CD4-positive, CD25-positive, alpha-beta regulatory T cell (primary cell): ENCODE data around the gene TRIM24. TPM values are rescaled to one million over a fixed set of nuclear protein-coding genes. Genes with fewer than 3 reads are reported as not detected.

Source experiments
- ATAC-seq, 2 donors: fragments of 150-1000 bp; cut with Tn5 transposase; one replicate each; pipeline ENCODE4 v1.10.0; 2021; ENCODE audit warnings: low read depth in 2 of 2, moderate number of reproducible peaks in 2 of 2, moderate library complexity in 1 of 2
- DNase-seq, 3 donors: peaks; one replicate each; pipeline versions ENCODE4 v3.0.0 to v3.0.0-alpha.2; 2012 to 2022; ENCODE audit warnings: mixed read lengths in 1 of 3
- H3K27ac ChIP-seq: one replicate; pipeline ENCODE4 v1.7.0; 2013; ENCODE audit warnings: mild to moderate bottlenecking, low read length; ENCODE audit not compliant: insufficient read depth, poor library complexity, severe bottlenecking
- H3K27me3 ChIP-seq: one replicate; pipeline ENCODE4 v1.7.0; 2013; ENCODE audit warnings: low read length; ENCODE audit not compliant: control insufficient read depth, insufficient read depth
- H3K36me3 ChIP-seq: one replicate; pipeline ENCODE4 v1.7.0; 2013; ENCODE audit warnings: mild to moderate bottlenecking, low read length, moderate library complexity; ENCODE audit not compliant: control insufficient read depth, insufficient read depth
- H3K4me1 ChIP-seq: 2 replicates; pipeline ENCODE4 v1.7.0; 2013; ENCODE audit warnings: mild to moderate bottlenecking, low read length; ENCODE audit not compliant: insufficient read depth, control insufficient read depth, poor library complexity, severe bottlenecking
- H3K4me3 ChIP-seq: one replicate; pipeline ENCODE4 v1.7.0; 2013; ENCODE audit warnings: low read depth, mild to moderate bottlenecking, low read length, moderate library complexity
- H3K9me3 ChIP-seq, 2 experiments: 1 replicate in 1 of 2; 2 replicates in 1 of 2; pipeline ENCODE4 v1.7.0; 2013; ENCODE audit warnings: low read length in 2 of 2, mild to moderate bottlenecking in 1 of 2, moderate library complexity in 1 of 2; ENCODE audit not compliant: control insufficient read depth in 2 of 2
- H3K27ac Mint-ChIP-seq, 3 donors: one replicate each; pipeline ENCODE4 v1.8.0; 2020 to 2022; ENCODE audit warnings: mild to moderate bottlenecking in 3 of 3, mixed read lengths in 3 of 3, moderate library complexity in 2 of 3
- H3K27me3 Mint-ChIP-seq: one replicate; pipeline ENCODE4 v1.8.0; 2022; ENCODE audit warnings: mild to moderate bottlenecking, mixed read lengths
- H3K36me3 Mint-ChIP-seq: one replicate; pipeline ENCODE4 v1.8.0; 2020; ENCODE audit warnings: mixed read lengths
- H3K4me1 Mint-ChIP-seq, 4 donors: one replicate each; pipeline ENCODE4 v1.8.0; 2020 to 2022; ENCODE audit warnings: mixed read lengths in 4 of 4, mild to moderate bottlenecking in 1 of 4
- H3K4me3 Mint-ChIP-seq, 4 donors: one replicate each; pipeline ENCODE4 v1.8.0; 2020 to 2022; ENCODE audit warnings: mild to moderate bottlenecking in 4 of 4, mixed read lengths in 4 of 4, moderate library complexity in 3 of 4
- H3K9me3 Mint-ChIP-seq, 7 donors: one replicate each; pipeline ENCODE4 v1.8.0; 2020 to 2022; ENCODE audit warnings: mixed read lengths in 7 of 7, mild to moderate bottlenecking in 3 of 7, moderate library complexity in 2 of 7
- polyA plus RNA-seq, 4 donors: library from polyadenylated mRNA; unstranded; fragments of 300-500 nt; fragmentation: Illumina TruSeq; gene quantifications; one replicate each; pipeline ENCODE4 v1.2.3, GENCODE V29; 2021
- total RNA-seq: library from RNA; stranded (reverse); gene quantifications from one replicate; pipeline ENCODE4 v1.2.3, GENCODE V29; 2022

TRIM24 gene
- total and polyA plus RNA-seq, 5 donors from 2014 or later: 5.6 to 20.5 (median 7.8) TPM

- Mint-ChIP-seq H3K4me3 (no peak overlapping the region), H3K27ac (no peak overlapping the region), H3K36me3 (no peaks in the 10 kb centered on the region), H3K4me1 (no peaks in the 10 kb centered on the region), H3K9me3 (peaks cover 0 to 2% (median 0%) of the 10 kb centered on the region in 7 donors), H3K27me3 (no peaks in the 10 kb centered on the region)
- H3K9me3 ChIP-seq: no peaks in the 10 kb centered on the region
- ATAC-seq (no peak), DNase-seq (no peak)
- H3K36me3 ChIP-seq: no peaks in the 10 kb centered on the region
- no peaks in the 10 kb centered on the region for H3K27me3 ChIP-seq
- no peak overlapping the region for H3K4me3 ChIP-seq
- H3K27ac ChIP-seq: no peak overlapping the region
- H3K4me1 ChIP-seq: no peaks in the 10 kb centered on the region
Measured at GRCh38 chr7:138618506-138618905, 158.4 kb downstream of the TRIM24 start.

GRCh38 chr7:138618933-138619332 is 158.9 kb downstream of the TRIM24 start:
- DNase-seq: no peak
- no peak overlapping the region for H3K4me3 ChIP-seq
- Mint-ChIP-seq H3K27ac (no peak overlapping the region), H3K4me1 (no peaks in the 10 kb centered on the region), H3K27me3 (no peaks in the 10 kb centered on the region), H3K36me3 (no peaks in the 10 kb centered on the region), H3K4me3 (no peak overlapping the region), H3K9me3 (peaks cover 0 to 2% (median 0%) of the 10 kb centered on the region in 7 donors)
- ATAC-seq: no peak
- no peaks in the 10 kb centered on the region for H3K36me3 ChIP-seq
- no peaks in the 10 kb centered on the region for H3K27me3 ChIP-seq
- no peaks in the 10 kb centered on the region for H3K4me1 ChIP-seq
- H3K9me3 ChIP-seq: no peaks in the 10 kb centered on the region
- H3K27ac ChIP-seq: no peak overlapping the region

DNA sequence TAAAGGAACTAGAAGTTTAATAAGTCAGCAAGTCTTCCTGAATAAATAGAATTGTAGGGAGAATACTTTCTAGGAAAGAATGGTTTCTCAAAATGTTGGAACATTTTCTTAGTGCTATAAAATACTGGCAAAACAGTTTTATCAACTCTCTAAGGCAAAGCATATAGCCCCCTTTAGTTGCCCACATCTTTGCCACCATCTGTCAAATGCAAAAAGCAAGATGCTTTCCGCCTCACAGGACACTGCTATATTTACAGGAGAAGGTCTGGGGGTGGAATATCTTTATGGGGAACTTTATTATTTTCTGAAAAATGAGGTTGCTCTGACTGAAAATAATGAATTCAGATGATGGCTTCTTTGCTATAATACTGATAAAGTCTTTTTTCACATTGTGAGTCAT is 162.8 kb downstream of the TRIM24 start:
- no peaks in the 10 kb centered on the region for H3K27me3 ChIP-seq
- ATAC-seq: no peak
- H3K9me3 ChIP-seq: no peaks in the 10 kb centered on the region
- H3K4me3 ChIP-seq: no peak overlapping the region
- H3K27ac ChIP-seq: no peak overlapping the region
- Mint-ChIP-seq H3K27me3 (no peaks in the 10 kb centered on the region), H3K9me3 (peaks cover 0 to 2% (median 0%) of the 10 kb centered on the region in 7 donors), H3K36me3 (no peaks in the 10 kb centered on the region), H3K4me1 (peaks cover 6 to 29% (median 14%) of the 10 kb centered on the region in 4 donors), H3K27ac (no peak overlapping the region), H3K4me3 (no peak overlapping the region)
- DNase-seq: no peak
- no peaks in the 10 kb centered on the region for H3K36me3 ChIP-seq
- H3K4me1 ChIP-seq: peaks cover 16% of the 10 kb centered on the region

GRCh38 chr7:138625084-138625848 is 165.2 kb downstream of the TRIM24 start:
- Histone ChIP-seq H3K27ac (peak overlapping the region; percentile 41), H3K27me3 (no peaks in the 10 kb centered on the region), H3K9me3 (no peaks in the 10 kb centered on the region), H3K4me1 (peaks cover 16% of the 10 kb centered on the region), H3K4me3 (peak overlapping the region; percentile 49), H3K36me3 (no peaks in the 10 kb centered on the region)
- Mint-ChIP-seq H3K27ac (peak overlapping the region in 2 of 3 donors; percentile 28 to 62), H3K4me3 (peak overlapping the region in 3 of 4 donors; percentile 24 to 63 (median 45)), H3K27me3 (peaks cover 5% of the 10 kb centered on the region), H3K9me3 (no peaks in the 10 kb centered on the region), H3K4me1 (peaks cover 6 to 35% (median 15%) of the 10 kb centered on the region in 4 donors), H3K36me3 (no peaks in the 10 kb centered on the region)
- peak in 2 of 3 donors; percentile 32 to 62 for DNase-seq
- peak in 1 of 2 donors; percentile 50 for ATAC-seq

GRCh38 chr7:138625849-138626230 is 165.8 kb downstream of the TRIM24 start:
- H3K27ac Mint-ChIP-seq: peak overlapping the region in 1 of 3 donors; percentile 33
- H3K4me1 ChIP-seq: peaks cover 16% of the 10 kb centered on the region
- H3K4me1 Mint-ChIP-seq: peaks cover 6 to 35% (median 15%) of the 10 kb centered on the region in 4 donors
- H3K4me3 ChIP-seq: peak overlapping the region; percentile 49
- H3K36me3 Mint-ChIP-seq: no peaks in the 10 kb centered on the region
- peak overlapping the region; percentile 41 for H3K27ac ChIP-seq
- ATAC-seq (peak; percentile 36 to 64), DNase-seq (peak in 2 of 3 donors; percentile 25 to 55)
- peak overlapping the region; percentile 18 to 49 (median 34) for H3K4me3 Mint-ChIP-seq
- H3K27me3 Mint-ChIP-seq: peaks cover 5% of the 10 kb centered on the region
- H3K9me3 ChIP-seq: no peaks in the 10 kb centered on the region
- no peaks in the 10 kb centered on the region for H3K27me3 ChIP-seq
- H3K9me3 Mint-ChIP-seq: no peaks in the 10 kb centered on the region
- no peaks in the 10 kb centered on the region for H3K36me3 ChIP-seq

DNA sequence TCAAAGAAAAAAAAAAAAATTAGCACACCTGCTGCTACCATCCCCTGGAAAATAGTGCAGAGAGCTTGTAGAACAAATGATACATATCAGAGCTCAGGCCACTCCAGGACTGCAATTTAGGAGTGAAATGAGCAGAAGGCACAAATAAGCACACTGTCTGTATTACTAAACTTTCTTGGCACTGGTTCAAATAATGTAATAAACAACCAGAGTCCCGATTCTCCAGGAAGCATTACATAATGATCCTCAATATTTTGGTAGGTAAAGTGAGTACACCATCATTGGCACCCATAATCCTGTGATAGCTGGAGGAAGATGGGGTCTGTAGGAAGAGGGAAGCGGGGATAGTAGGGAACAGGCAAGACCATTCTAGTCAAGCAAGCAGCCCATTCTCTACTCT is 166.8 kb downstream of the TRIM24 start:
- Mint-ChIP-seq H3K4me1 (peaks cover 6 to 38% (median 15%) of the 10 kb centered on the region in 4 donors), H3K4me3 (no peak overlapping the region)

DNA sequence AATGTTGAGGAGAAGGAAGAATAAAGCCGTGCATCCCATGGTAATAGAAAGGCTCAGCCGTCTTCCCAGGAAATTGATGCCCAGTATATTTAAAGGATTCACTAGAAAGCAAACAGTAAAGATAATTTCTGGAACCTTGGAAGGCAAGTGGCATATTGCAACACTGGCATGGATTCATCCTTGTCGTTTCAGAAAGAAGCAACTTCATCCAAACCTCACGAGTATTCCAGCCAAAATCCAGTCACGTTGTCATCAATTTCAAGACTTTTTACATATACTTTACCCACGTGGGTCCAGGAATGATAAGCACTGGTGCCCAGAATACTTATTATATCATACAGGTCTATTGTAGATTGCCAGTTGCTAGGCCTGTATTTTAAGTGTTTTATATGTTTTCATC is 167.3 kb downstream of the TRIM24 start:
- Histone ChIP-seq H3K9me3 (no peaks in the 10 kb centered on the region), H3K27me3 (no peaks in the 10 kb centered on the region), H3K27ac (no peak overlapping the region), H3K4me3 (no peak overlapping the region), H3K36me3 (no peaks in the 10 kb centered on the region), H3K4me1 (peaks cover 16% of the 10 kb centered on the region)
- Mint-ChIP-seq H3K36me3 (no peaks in the 10 kb centered on the region), H3K4me3 (no peak overlapping the region), H3K9me3 (peaks cover 0 to 1% (median 0%) of the 10 kb centered on the region in 7 donors), H3K27me3 (peaks cover 5% of the 10 kb centered on the region), H3K4me1 (peaks cover 6 to 38% (median 15%) of the 10 kb centered on the region in 4 donors), H3K27ac (no peak overlapping the region)
- no peak for DNase-seq
- ATAC-seq: no peak

More for the DNA sequence above, 166.8 kb downstream of the TRIM24 start:
- no peaks in the 10 kb centered on the region for H3K36me3 Mint-ChIP-seq
- no peak for ATAC-seq
- peak overlapping the region in 1 of 3 donors; percentile 38 for H3K27ac Mint-ChIP-seq
- peaks cover 16% of the 10 kb centered on the region for H3K4me1 ChIP-seq
- no peak overlapping the region for H3K27ac ChIP-seq
- no peaks in the 10 kb centered on the region for H3K9me3 ChIP-seq
- no peak for DNase-seq
- H3K9me3 Mint-ChIP-seq: no peaks in the 10 kb centered on the region
- H3K27me3 ChIP-seq: no peaks in the 10 kb centered on the region
- no peak overlapping the region for H3K4me3 ChIP-seq
- H3K36me3 ChIP-seq: no peaks in the 10 kb centered on the region
- peaks cover 5% of the 10 kb centered on the region for H3K27me3 Mint-ChIP-seq
